MM.1S (cell line): ENCODE data around the gene PDF.

ENCODE experiments used
- DNase-seq: peaks from one replicate; pipeline ENCODE4 v3.0.0-alpha.2; 2015
- H2AFZ ChIP-seq: fragments of 300-600 bp; sonication (generic); 2 replicates; pipeline ENCODE4 v1.6.0; 2016; ENCODE audit warnings: antibody characterized with exemption, low read length
- H3F3A ChIP-seq: fragments of 300-600 bp; sonication (generic); 2 replicates; pipeline ENCODE4 v1.6.1; 2016; ENCODE audit warnings: mild to moderate bottlenecking, antibody characterized with exemption, low read length, moderate library complexity, mixed read lengths; ENCODE audit not compliant: insufficient read depth
- H3K27ac ChIP-seq: fragments of 300-600 bp; sonication (generic); 2 replicates; pipeline ENCODE4 v1.5.1; 2016; ENCODE audit warnings: mild to moderate bottlenecking, low read length
- H3K27me3 ChIP-seq: fragments of 300-600 bp; sonication (generic); replicated peaks from 2 replicates; pipeline ENCODE4 v1.6.0; 2016; ENCODE audit warnings: low read length; ENCODE audit not compliant: insufficient read depth
- H3K36me3 ChIP-seq: fragments of 300-600 bp; sonication (generic); replicated peaks from 2 replicates; pipeline ENCODE4 v1.6.1; 2016; ENCODE audit warnings: mild to moderate bottlenecking, low read length, mixed read lengths; ENCODE audit not compliant: insufficient read depth
- H3K4me1 ChIP-seq: fragments of 300-600 bp; sonication (generic); 2 replicates; pipeline ENCODE4 v1.6.1; 2016; ENCODE audit warnings: low read length, mixed read lengths
- H3K4me2 ChIP-seq: fragments of 300-600 bp; sonication (generic); 2 replicates; pipeline ENCODE4 v1.6.0; 2016; ENCODE audit warnings: low read depth, low read length
- H3K4me3 ChIP-seq: fragments of 300-600 bp; sonication (generic); 2 replicates; pipeline ENCODE4 v1.5.1; 2016; ENCODE audit warnings: low read length, mixed read lengths
- H3K79me2 ChIP-seq: fragments of 300-600 bp; sonication (generic); 2 replicates; pipeline ENCODE4 v1.6.1; 2016; ENCODE audit warnings: mixed run types, low read length, mixed read lengths
- H3K9ac ChIP-seq: fragments of 300-600 bp; sonication (generic); 2 replicates; pipeline ENCODE4 v1.6.1; 2016; ENCODE audit warnings: low read length, mixed read lengths
- H3K9me2 ChIP-seq: fragments of 300-600 bp; sonication (generic); replicated peaks from 2 replicates; pipeline ENCODE4 v1.6.1; 2016; ENCODE audit warnings: mild to moderate bottlenecking, low read length, mixed read lengths; ENCODE audit not compliant: insufficient read depth
- H3K9me3 ChIP-seq: fragments of 300-600 bp; sonication (generic); replicated peaks from 2 replicates; pipeline ENCODE4 v1.6.1; 2016; ENCODE audit warnings: mild to moderate bottlenecking, low read length, mixed read lengths; ENCODE audit not compliant: insufficient read depth
- H4K20me1 ChIP-seq: fragments of 300-600 bp; sonication (generic); 2 replicates; pipeline ENCODE4 v1.6.1; 2016; ENCODE audit warnings: mild to moderate bottlenecking, low read length, moderate library complexity, mixed read lengths; ENCODE audit not compliant: insufficient read depth
- EZH2 ChIP-seq: fragments of 300-600 bp; sonication (generic); optimal IDR thresholded peaks from 2 replicates; pipeline ENCODE3; 2017; ENCODE audit warnings: low read depth, mild to moderate bottlenecking, antibody characterized with exemption, low read length, mixed read lengths
- EZH2phosphoT487 ChIP-seq: fragments of 300-600 bp; sonication (generic); IDR thresholded peaks from 2 replicates; pipeline ENCODE4 v1.6.1; 2018; ENCODE audit warnings: antibody characterized with exemption, low read length
- TF ChIP-seq, protein P1 (sequence below): fragments of 300-600 bp; sonication (generic); IDR thresholded peaks from 2 replicates; pipeline ENCODE4 v1.5.1; 2016; ENCODE audit warnings: antibody characterized with exemption, low read length, mixed read lengths

PDF gene

DNA sequence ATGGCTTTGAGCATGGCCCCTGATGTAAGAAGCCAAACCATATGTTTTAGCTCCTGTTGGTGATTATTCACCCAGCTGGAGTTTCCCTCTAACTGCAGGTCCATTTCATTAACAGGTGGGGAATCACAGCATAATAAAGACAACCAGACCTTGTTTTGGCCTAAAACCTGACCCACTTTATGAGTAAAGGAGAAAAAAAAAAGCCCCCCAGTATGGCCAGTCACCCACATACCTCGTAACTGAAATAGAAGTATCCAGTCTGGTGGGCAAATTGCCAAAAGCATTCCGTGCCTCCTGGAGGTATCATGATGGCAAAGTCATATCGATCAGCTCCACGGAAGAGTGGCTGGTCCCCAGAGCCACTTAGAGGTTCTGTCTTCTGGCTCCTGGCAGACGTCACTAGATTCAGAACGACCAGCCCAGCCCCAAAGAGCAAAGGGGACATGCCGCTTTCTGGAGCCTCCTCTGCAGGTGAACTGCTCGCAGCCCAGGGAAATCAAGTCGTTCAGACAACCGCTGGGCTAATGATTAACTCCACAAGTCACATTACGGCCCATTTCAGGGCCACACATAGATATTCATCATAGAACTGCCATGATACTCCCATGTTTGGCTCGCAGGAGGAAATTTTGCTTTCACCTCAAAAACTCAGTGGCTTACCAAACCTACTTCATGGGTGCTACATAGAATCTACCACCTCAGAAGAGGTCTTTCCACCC, 21.1 kb upstream of the PDF start, which contains the start of gene TMED6:
TMED6 (minus strand) TSS at position 478 of the 719 bp plus-strand sequence; CDS start at position 445, 33 bp downstream.
- Histone ChIP-seq H2AFZ (no peak within 1 kb of the TSS), H3K27me3 (no peaks in the 10 kb centered on the region), H3K9ac (no peak within 1 kb of the TSS), H3K36me3 (0 out of 2 replicates have a peak, but pooled peaks cover 3% of the 10 kb centered on the region), H4K20me1 (no peaks in the 10 kb centered on the region), H3K4me3 (no peak within 1 kb of the TSS), H3K9me2 (no peaks in the 10 kb centered on the region), H3K27ac (no peak within 1 kb of the TSS), H3K9me3 (no peaks in the 10 kb centered on the region), H3F3A (0 out of 2 replicates have a peak, but pooled peaks cover 5% of the 10 kb centered on the region), H3K4me2 (no peak within 1 kb of the TSS), H3K79me2 (no peaks in the 10 kb centered on the region), H3K4me1 (no peaks in the 10 kb centered on the region)
- DNase-seq = no peak
- no peak for TF ChIP-seq EZH2
- TF ChIP-seq, protein P1, sequence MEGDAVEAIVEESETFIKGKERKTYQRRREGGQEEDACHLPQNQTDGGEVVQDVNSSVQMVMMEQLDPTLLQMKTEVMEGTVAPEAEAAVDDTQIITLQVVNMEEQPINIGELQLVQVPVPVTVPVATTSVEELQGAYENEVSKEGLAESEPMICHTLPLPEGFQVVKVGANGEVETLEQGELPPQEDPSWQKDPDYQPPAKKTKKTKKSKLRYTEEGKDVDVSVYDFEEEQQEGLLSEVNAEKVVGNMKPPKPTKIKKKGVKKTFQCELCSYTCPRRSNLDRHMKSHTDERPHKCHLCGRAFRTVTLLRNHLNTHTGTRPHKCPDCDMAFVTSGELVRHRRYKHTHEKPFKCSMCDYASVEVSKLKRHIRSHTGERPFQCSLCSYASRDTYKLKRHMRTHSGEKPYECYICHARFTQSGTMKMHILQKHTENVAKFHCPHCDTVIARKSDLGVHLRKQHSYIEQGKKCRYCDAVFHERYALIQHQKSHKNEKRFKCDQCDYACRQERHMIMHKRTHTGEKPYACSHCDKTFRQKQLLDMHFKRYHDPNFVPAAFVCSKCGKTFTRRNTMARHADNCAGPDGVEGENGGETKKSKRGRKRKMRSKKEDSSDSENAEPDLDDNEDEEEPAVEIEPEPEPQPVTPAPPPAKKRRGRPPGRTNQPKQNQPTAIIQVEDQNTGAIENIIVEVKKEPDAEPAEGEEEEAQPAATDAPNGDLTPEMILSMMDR = no peak
- TF ChIP-seq EZH2phosphoT487 = no peak

DNA sequence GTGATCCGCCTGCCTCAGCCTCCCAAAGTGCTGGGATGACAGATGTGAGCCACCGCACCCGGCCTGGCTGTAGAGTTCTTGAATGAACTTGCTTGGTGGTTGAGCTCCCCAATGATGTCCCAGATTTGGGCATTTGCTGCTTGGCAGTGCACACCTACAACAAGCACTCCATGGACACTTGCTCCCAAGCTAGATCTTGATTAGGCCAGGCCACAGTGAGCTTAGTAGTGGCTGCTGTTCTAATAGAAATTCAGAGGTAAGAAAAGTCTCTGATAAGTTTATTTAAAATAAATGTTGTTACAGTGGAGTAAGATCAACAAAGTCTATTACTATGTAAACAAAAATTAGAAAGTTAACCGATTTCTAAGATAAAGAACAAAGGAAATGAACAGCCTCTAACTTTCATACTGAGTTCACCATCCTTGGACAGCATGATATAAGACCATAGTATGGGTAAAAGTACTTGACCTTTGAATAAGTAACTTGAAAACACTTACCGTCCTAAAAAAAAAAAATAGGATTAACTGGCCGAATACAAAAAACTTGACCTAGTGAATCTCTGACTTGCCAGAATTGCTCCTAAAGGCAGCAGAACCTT, 20.2 kb upstream of the PDF start:
- Histone ChIP-seq H3K9me3 (no peaks in the 10 kb centered on the region), H3K27me3 (no peaks in the 10 kb centered on the region), H3K27ac (no peak overlapping the region), H2AFZ (no peak overlapping the region), H3K4me3 (no peak overlapping the region), H3K4me2 (no peak overlapping the region), H4K20me1 (no peaks in the 10 kb centered on the region), H3F3A (0 out of 2 replicates have a peak, but pooled peaks cover 5% of the 10 kb centered on the region), H3K9ac (no peak overlapping the region), H3K9me2 (no peaks in the 10 kb centered on the region), H3K79me2 (no peaks in the 10 kb centered on the region), H3K4me1 (no peaks in the 10 kb centered on the region), H3K36me3 (0 out of 2 replicates have a peak, but pooled peaks cover 3% of the 10 kb centered on the region)
- no peak for DNase-seq
- TF ChIP-seq, protein P1 = no peak
- TF ChIP-seq EZH2phosphoT487 (no peak), EZH2 (no peak)

DNA sequence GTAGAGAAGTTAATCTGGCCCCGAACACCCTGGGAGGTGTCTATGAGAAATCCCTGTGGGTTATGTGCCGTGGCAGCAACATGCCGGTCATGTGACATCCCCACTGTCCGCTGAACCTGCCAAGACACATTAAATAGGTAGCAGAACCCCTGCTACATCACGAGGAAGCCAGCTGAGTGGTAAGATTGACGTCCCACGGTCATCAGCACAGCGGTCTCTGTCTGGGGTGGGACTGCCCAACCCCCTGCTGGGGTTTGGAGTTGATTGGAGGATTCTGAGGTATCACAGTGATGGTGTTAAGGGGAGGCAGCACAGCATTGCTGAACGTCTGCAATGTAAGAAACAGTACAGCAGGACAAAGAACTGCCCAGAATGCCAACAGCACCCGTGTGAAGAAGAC, 19.1 kb upstream of the PDF start:
- no peak for DNase-seq
- H3K36me3 ChIP-seq = no peaks in the 10 kb centered on the region
- H3K27ac ChIP-seq = no peak overlapping the region
- no peaks in the 10 kb centered on the region for H3K9me3 ChIP-seq
- 0 out of 2 replicates have a peak, but pooled peaks cover 5% of the 10 kb centered on the region for H3F3A ChIP-seq
- no peaks in the 10 kb centered on the region for H3K4me1 ChIP-seq
- H4K20me1 ChIP-seq = no peaks in the 10 kb centered on the region
- no peaks in the 10 kb centered on the region for H3K27me3 ChIP-seq
- H3K79me2 ChIP-seq = no peaks in the 10 kb centered on the region
- no peak overlapping the region for H3K9ac ChIP-seq
- no peaks in the 10 kb centered on the region for H3K9me2 ChIP-seq
- H3K4me3 ChIP-seq = no peak overlapping the region
- H2AFZ ChIP-seq = no peak overlapping the region
- no peak for TF ChIP-seq EZH2phosphoT487
- no peak for TF ChIP-seq EZH2
- TF ChIP-seq, protein P1 = no peak
- H3K4me2 ChIP-seq = no peak overlapping the region
